ENCODE data around the gene ARHGEF37. TPM values are rescaled to one million over a fixed set of nuclear protein-coding genes. Genes with fewer than 3 reads are reported as not detected.

Gene ARHGEF37
- total and polyA plus RNA-seq, 4 donors: 0.71 to 6.1 (median 2.7) TPM

GRCh38 chr5:149543361-149544027 is 37.8 kb upstream of the ARHGEF37 start:
- H3K27ac ChIP-seq (ENCODE audit: low read depth in 1 of 2, low read length in 2 of 2): no peak overlapping the region
- whole genome bisulfite sequencing: 68% methylated on average over 8 of the region's 8 CpGs
- no peak for DNase-seq (ENCODE audit: low spot score)
- no peak overlapping the region for H3K9ac ChIP-seq (ENCODE audit: low read depth in 1 of 2, low read length in 2 of 2)
- H3K27me3 ChIP-seq (ENCODE audit: control insufficient read depth in 4 of 4, insufficient read depth in 4 of 4, low read length in 3 of 4): no peaks in the 10 kb centered on the region
- H3K4me1 ChIP-seq (ENCODE audit: control insufficient read depth in 4 of 4, insufficient read depth in 4 of 4, low read length in 3 of 4): peaks cover 12 to 38% (median 26%) of the 10 kb centered on the region in 4 donors
- TF ChIP-seq, protein P1, sequence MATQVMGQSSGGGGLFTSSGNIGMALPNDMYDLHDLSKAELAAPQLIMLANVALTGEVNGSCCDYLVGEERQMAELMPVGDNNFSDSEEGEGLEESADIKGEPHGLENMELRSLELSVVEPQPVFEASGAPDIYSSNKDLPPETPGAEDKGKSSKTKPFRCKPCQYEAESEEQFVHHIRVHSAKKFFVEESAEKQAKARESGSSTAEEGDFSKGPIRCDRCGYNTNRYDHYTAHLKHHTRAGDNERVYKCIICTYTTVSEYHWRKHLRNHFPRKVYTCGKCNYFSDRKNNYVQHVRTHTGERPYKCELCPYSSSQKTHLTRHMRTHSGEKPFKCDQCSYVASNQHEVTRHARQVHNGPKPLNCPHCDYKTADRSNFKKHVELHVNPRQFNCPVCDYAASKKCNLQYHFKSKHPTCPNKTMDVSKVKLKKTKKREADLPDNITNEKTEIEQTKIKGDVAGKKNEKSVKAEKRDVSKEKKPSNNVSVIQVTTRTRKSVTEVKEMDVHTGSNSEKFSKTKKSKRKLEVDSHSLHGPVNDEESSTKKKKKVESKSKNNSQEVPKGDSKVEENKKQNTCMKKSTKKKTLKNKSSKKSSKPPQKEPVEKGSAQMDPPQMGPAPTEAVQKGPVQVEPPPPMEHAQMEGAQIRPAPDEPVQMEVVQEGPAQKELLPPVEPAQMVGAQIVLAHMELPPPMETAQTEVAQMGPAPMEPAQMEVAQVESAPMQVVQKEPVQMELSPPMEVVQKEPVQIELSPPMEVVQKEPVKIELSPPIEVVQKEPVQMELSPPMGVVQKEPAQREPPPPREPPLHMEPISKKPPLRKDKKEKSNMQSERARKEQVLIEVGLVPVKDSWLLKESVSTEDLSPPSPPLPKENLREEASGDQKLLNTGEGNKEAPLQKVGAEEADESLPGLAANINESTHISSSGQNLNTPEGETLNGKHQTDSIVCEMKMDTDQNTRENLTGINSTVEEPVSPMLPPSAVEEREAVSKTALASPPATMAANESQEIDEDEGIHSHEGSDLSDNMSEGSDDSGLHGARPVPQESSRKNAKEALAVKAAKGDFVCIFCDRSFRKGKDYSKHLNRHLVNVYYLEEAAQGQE (IDR thresholded peaks at IDR 0.05): no peak
- TF ChIP-seq EGR1 (IDR thresholded peaks at IDR 0.05; ENCODE audit: low read depth in 2 of 2) (no peak), SP1 (IDR thresholded peaks at IDR 0.05) (no peak), HNF4A (conservative IDR thresholded peaks at IDR 0.05) (no peak), GABPA (IDR thresholded peaks at IDR 0.05 in 1 of 2, conservative IDR thresholded peaks at IDR 0.05 in 1 of 2) (no peak), TAF1 (conservative IDR thresholded peaks at IDR 0.05) (no peak), HNF4G (IDR thresholded peaks at IDR 0.05) (no peak), NR2F2 (IDR thresholded peaks at IDR 0.05) (no peak), JUND (IDR thresholded peaks at IDR 0.05) (no peak), ATF3 (IDR thresholded peaks at IDR 0.05) (no peak), FOXA1 (IDR thresholded peaks at IDR 0.05) (no peak), RXRA (IDR thresholded peaks at IDR 0.05) (no peak), YY1 (IDR thresholded peaks at IDR 0.05) (no peak), FOXA2 (IDR thresholded peaks at IDR 0.05) (no peak)
- TF ChIP-seq, protein P2, sequence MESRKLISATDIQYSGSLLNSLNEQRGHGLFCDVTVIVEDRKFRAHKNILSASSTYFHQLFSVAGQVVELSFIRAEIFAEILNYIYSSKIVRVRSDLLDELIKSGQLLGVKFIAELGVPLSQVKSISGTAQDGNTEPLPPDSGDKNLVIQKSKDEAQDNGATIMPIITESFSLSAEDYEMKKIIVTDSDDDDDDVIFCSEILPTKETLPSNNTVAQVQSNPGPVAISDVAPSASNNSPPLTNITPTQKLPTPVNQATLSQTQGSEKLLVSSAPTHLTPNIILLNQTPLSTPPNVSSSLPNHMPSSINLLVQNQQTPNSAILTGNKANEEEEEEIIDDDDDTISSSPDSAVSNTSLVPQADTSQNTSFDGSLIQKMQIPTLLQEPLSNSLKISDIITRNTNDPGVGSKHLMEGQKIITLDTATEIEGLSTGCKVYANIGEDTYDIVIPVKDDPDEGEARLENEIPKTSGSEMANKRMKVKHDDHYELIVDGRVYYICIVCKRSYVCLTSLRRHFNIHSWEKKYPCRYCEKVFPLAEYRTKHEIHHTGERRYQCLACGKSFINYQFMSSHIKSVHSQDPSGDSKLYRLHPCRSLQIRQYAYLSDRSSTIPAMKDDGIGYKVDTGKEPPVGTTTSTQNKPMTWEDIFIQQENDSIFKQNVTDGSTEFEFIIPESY (IDR thresholded peaks at IDR 0.05): no peak
- TF ChIP-seq, protein P3, sequence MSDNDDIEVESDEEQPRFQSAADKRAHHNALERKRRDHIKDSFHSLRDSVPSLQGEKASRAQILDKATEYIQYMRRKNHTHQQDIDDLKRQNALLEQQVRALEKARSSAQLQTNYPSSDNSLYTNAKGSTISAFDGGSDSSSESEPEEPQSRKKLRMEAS (IDR thresholded peaks at IDR 0.05): no peak
- TF ChIP-seq, protein P4, sequence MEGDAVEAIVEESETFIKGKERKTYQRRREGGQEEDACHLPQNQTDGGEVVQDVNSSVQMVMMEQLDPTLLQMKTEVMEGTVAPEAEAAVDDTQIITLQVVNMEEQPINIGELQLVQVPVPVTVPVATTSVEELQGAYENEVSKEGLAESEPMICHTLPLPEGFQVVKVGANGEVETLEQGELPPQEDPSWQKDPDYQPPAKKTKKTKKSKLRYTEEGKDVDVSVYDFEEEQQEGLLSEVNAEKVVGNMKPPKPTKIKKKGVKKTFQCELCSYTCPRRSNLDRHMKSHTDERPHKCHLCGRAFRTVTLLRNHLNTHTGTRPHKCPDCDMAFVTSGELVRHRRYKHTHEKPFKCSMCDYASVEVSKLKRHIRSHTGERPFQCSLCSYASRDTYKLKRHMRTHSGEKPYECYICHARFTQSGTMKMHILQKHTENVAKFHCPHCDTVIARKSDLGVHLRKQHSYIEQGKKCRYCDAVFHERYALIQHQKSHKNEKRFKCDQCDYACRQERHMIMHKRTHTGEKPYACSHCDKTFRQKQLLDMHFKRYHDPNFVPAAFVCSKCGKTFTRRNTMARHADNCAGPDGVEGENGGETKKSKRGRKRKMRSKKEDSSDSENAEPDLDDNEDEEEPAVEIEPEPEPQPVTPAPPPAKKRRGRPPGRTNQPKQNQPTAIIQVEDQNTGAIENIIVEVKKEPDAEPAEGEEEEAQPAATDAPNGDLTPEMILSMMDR (IDR thresholded peaks at IDR 0.05; ENCODE audit: low read depth, low read length, missing input control): no peak
- peaks cover 7 to 20% (median 9%) of the 10 kb centered on the region in 4 donors for H3K36me3 ChIP-seq (ENCODE audit: control insufficient read depth in 4 of 4, insufficient read depth in 3 of 4, low read depth in 1 of 4, low read length in 3 of 4)
- no peak overlapping the region for H3K4me3 ChIP-seq (ENCODE audit: low read depth in 1 of 3, low read length in 3 of 3)
- no peaks in the 10 kb centered on the region for H3K9me3 ChIP-seq (ENCODE audit: control insufficient read depth in 4 of 4, low read length in 3 of 4)

Data from liver (tissue), 9 donors.